Activated naive CD8-positive, alpha-beta T cell treated with anti-CD3 and anti-CD28 coated beads for 36 hours (primary cell): ENCODE results near the gene CACNB3. TPM values are rescaled to one million over a fixed set of nuclear protein-coding genes. Genes with fewer than 3 reads are reported as not detected.

Experiments
- DNase-seq: peaks from one replicate; pipeline ENCODE4 v3.0.0; 2021
- H3K27ac Mint-ChIP-seq: one replicate; pipeline ENCODE4 v1.8.0; 2022; ENCODE audit warnings: mild to moderate bottlenecking, moderate library complexity, mixed read lengths
- H3K27me3 Mint-ChIP-seq: one replicate; pipeline ENCODE4 v1.8.0; 2022; ENCODE audit warnings: mild to moderate bottlenecking, mixed read lengths
- H3K36me3 Mint-ChIP-seq: one replicate; pipeline ENCODE4 v1.8.0; 2021; ENCODE audit warnings: mild to moderate bottlenecking, mixed read lengths
- H3K4me1 Mint-ChIP-seq: one replicate; pipeline ENCODE4 v1.8.0; 2021; ENCODE audit warnings: mixed read lengths
- H3K4me3 Mint-ChIP-seq: one replicate; pipeline ENCODE4 v1.8.0; 2022; ENCODE audit warnings: mild to moderate bottlenecking, moderate library complexity, mixed read lengths
- H3K9me3 Mint-ChIP-seq: one replicate; pipeline ENCODE4 v1.8.0; 2022; ENCODE audit warnings: mixed read lengths
- total RNA-seq, 2 experiments: library from RNA; stranded (reverse); gene quantifications; one replicate each; pipeline ENCODE4 v1.2.3, GENCODE V29; 2021

Gene CACNB3
- 1 to 10 TPM; 4.4 to 4.6 TPM for total RNA-seq

DNA sequence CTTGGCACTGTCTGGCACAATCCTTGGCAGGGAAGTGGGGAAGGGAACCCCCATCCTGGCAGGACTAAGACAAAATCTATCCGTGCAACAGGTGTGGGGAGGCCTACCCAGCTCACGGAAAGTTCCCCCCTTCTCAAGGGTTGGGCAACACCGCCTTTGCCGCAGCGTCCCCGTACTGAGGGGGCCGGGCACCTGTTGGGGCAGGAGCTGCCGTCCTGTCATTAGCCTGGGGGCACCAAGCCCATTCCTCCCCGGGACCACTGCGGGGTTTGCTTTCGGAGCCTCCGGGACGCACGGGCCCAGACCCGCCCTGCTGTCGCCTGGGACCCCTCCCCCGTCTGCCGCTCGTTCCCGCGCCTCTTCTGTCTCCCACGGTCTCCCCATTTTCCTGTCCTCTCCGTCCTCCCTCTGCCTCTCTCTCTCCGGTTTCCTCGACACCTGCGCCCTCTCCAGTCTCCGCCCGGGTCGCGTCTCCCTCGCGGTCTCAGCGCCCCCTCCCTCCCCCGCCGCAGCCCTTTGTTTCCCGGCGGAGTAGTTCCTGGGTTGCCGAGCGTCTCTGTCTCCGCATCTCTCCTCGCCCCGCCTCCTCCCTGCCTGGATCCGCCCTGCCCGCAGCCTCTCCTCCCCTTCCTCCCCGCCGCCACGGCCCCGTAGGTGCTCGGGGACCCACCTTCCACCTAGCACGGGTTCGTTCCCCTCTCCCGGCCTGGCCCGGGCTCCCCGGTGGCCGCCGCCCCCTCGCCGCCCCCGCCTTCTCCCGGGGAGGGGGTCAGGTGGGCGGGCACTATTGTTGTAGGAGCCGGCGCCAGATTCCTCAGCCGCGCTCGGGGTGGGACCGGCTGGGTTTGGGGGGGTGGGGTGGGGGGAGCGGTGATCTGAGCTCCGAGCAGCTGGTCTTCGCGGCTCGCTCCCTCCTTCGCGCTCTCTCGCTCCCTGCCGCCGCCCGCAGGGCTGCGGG is at the start of gene CACNB3:
Gene CACNB3 (plus strand): TSS at position 624 of the 958 bp plus-strand sequence. CDS start 434 bp downstream, outside the sequence.
- Mint-ChIP-seq H3K36me3 (no peaks in the 10 kb centered on the region), H3K27ac (no peak within 1 kb of the TSS), H3K4me1 (peaks cover 26% of the 10 kb centered on the region), H3K9me3 (no peaks in the 10 kb centered on the region), H3K4me3 (peak within 1 kb of the TSS; percentile 83), H3K27me3 (peaks cover 26% of the 10 kb centered on the region)
- peak; percentile 79 for DNase-seq

DNA sequence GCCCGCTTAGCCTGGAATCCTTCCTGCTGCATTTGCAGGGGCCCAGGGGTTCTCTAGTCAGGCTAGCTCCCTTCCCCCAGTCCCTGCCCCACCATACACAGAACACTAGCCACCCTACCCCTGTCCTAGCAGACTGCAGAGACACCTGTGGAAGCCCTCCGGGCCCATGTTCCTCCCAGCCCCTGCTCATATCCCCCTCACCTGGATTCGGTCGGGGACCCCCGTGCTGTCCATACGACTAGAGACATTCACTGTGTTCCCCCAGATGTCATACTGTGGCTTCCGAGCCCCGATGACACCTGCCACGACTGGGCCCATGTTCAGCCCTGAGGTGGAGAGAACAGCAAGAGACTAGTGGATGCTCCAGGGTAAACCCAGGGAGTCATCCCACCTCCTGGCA is 49.6 kb upstream of the CACNB3 start:
- no peak for DNase-seq
- Mint-ChIP-seq H3K27me3 (peaks cover 9% of the 10 kb centered on the region), H3K4me1 (peaks cover 12% of the 10 kb centered on the region), H3K9me3 (no peaks in the 10 kb centered on the region), H3K36me3 (no peaks in the 10 kb centered on the region), H3K4me3 (no peak overlapping the region), H3K27ac (no peak overlapping the region)

DNA sequence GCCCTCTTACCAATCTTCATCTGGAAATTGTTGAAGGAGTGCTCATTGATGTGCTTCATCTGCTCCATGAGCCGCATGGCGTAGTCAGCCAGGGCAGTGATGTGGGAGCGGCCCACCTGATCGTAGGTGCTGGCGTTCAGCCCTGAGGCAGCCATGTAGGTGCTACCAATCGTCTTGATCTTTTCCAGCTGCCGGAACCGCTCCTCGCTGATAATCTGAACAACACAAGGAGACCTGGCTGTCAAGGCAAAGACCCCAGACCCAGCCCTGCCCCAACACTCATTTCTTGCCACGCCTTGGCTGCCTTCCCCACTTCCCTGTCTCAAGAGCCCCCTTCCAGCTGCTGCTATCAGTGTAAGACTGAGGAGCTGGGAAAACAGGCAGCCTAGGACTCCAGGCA is 47.5 kb upstream of the CACNB3 start:
- H3K4me1 Mint-ChIP-seq, result peaks cover 7% of the 10 kb centered on the region
- H3K27me3 Mint-ChIP-seq, result no peaks in the 10 kb centered on the region

DNA sequence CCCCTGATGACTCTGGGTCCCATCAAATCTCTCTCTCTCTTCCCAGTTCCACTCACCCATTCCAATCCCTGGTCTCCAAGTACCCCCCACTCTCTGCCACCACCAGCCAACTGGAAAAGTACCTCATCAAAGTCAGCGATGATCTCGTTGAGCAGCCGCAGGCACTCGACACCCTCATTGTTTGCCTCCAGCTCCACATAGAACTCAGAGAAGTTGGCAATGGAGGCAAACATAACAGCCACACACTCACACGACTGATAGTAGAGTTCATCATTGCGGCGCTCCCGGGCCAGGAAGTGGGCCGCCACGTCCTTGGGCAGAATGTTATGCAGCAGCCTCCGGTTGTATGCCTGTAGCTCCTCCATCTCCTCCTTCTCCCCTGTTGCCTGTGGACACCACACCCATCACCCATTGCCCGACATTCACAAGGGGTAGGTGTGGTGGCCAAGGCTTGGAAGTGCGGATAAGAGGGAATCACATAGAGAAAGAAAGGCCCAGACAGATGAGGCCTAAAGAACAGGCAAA is 46.6 kb upstream of the CACNB3 start:
- no peak for DNase-seq
- Mint-ChIP-seq H3K9me3 (no peaks in the 10 kb centered on the region), H3K4me3 (no peak overlapping the region), H3K27me3 (no peaks in the 10 kb centered on the region), H3K27ac (no peak overlapping the region), H3K36me3 (no peaks in the 10 kb centered on the region), H3K4me1 (no peaks in the 10 kb centered on the region)

More for the DNA sequence above, 47.5 kb upstream of the CACNB3 start:
- H3K9me3 Mint-ChIP-seq, result no peaks in the 10 kb centered on the region
- H3K27ac Mint-ChIP-seq, result no peak overlapping the region
- DNase-seq, result no peak
- H3K4me3 Mint-ChIP-seq, result no peak overlapping the region
- H3K36me3 Mint-ChIP-seq, result no peaks in the 10 kb centered on the region

DNA sequence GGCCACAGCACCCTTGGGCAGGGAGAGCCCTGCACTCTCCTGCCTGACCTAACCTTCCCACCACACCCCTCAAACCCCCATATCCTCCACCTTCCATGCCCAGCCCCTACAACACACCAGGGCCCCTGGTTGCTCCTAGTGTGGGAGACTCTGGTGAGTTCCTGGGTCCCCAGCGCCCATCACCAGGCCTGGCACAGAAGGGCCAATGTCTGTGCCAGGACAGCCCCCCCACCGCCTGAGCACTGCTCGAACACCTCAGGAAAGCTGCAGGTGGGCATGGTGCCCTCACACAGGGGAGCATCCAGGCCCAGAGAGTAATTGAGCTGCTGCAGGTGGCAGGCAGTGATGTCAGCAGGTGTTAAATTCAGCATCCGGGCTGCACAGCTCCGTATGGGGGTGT is 44.6 kb upstream of the CACNB3 start:
- Mint-ChIP-seq H3K9me3 (no peaks in the 10 kb centered on the region), H3K4me3 (no peak overlapping the region), H3K27ac (no peak overlapping the region), H3K27me3 (no peaks in the 10 kb centered on the region), H3K36me3 (no peaks in the 10 kb centered on the region), H3K4me1 (no peaks in the 10 kb centered on the region)
- DNase-seq, result no peak

DNA sequence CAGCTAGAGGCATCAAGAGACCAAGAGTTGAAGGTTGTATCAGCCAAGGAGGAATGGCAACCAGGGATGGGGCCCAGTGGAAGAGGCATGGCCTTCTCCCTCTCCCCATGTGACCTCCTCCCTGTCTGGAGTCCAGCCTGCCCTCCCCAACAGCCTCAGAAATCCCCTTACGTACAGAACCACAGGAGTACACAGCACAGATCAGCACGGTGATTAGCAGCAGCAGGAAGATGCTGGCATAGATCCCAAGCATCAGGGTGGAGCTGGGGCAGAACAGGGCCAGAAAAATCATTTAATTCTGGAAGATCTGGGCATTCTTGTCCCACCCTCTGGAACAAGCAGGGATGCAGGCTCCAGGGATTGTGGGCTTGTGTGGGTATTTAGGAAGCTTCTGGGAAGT is 43.8 kb upstream of the CACNB3 start:
- no peaks in the 10 kb centered on the region for H3K9me3 Mint-ChIP-seq
- no peaks in the 10 kb centered on the region for H3K4me1 Mint-ChIP-seq
- H3K4me3 Mint-ChIP-seq, result no peak overlapping the region
- H3K27ac Mint-ChIP-seq, result no peak overlapping the region
- no peaks in the 10 kb centered on the region for H3K27me3 Mint-ChIP-seq
- no peak for DNase-seq
- no peaks in the 10 kb centered on the region for H3K36me3 Mint-ChIP-seq

DNA sequence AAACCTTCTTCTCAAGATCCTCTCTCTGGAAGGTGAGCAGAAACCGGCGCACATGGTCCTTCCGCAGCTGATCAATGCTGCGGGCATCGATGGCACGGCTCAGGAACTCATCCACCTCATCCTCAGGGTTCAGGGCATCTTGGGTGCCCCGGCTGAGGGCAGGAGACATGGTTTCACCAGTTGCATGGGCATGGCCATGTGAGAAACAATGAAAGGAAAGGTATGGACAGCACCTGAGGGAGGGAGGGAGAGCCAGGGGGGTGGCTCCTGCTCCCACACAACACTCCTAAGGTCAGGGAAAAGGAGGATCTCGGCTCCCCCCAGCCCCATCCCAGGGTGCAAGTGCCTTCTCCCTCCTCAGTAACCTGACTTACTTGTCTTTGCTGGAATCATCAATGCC is 43.0 kb upstream of the CACNB3 start:
- Mint-ChIP-seq H3K27me3 (no peaks in the 10 kb centered on the region), H3K27ac (no peak overlapping the region), H3K9me3 (no peaks in the 10 kb centered on the region), H3K36me3 (no peaks in the 10 kb centered on the region), H3K4me3 (no peak overlapping the region), H3K4me1 (no peaks in the 10 kb centered on the region)
- no peak for DNase-seq

DNA sequence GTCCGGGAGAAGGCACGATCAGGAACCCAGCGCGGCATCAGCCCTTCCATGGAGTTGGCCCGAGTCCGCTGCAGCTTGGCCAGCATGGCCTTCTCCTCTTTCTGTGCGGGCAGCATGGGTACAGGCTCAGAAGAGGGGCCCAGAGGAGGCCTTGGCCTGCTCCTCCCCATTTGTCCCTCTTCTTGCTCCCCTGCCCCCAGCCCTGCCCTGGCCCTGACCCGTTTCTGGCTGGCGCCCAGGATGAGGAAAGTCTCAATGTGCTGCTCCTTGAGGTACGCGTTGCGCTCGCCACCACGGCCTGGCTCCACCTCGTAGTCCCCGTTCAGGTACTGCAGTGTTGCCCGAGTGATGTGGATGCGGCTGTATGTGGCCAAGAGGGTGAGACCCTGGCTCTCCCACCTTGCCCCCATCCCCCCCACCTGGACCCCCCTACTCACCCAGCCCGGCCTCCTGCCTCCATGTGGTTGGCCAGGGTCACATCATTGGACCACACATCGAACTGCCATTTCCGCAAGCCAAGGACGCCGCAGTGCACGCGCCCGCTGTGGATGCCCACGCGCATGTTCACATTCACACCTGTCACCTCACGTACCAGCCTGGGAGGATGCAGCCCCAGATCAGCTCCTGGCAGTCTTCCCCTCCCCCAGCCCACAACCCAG is 42.2 kb upstream of the CACNB3 start:
- Mint-ChIP-seq H3K27me3 (no peaks in the 10 kb centered on the region), H3K27ac (no peak overlapping the region), H3K9me3 (no peaks in the 10 kb centered on the region), H3K36me3 (no peaks in the 10 kb centered on the region), H3K4me1 (no peaks in the 10 kb centered on the region), H3K4me3 (no peak overlapping the region)
- no peak for DNase-seq

DNA sequence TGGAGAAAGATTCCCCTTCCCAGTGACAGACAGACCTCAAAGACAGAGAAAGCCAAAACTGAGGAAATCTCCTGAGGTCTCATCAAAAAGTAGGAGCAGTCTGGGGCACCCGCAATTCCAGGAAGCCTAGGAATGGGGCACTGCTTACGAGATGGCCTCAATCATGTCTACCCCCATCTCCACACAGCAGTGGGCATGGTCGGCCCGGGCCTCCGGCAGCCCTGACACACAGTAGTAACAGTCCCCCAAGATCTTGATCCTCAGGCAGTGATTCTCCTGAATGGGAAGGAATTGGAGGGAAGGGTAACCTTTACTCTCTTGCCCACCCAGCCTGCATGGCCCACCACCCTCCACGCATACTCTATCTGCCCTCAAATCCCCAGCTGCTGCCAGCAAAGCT is 41.3 kb upstream of the CACNB3 start:
- no peaks in the 10 kb centered on the region for H3K4me1 Mint-ChIP-seq
- H3K4me3 Mint-ChIP-seq, result no peak overlapping the region
- H3K36me3 Mint-ChIP-seq, result no peaks in the 10 kb centered on the region
- H3K27ac Mint-ChIP-seq, result no peak overlapping the region
- no peaks in the 10 kb centered on the region for H3K27me3 Mint-ChIP-seq
- H3K9me3 Mint-ChIP-seq, result no peaks in the 10 kb centered on the region
- no peak for DNase-seq

DNA sequence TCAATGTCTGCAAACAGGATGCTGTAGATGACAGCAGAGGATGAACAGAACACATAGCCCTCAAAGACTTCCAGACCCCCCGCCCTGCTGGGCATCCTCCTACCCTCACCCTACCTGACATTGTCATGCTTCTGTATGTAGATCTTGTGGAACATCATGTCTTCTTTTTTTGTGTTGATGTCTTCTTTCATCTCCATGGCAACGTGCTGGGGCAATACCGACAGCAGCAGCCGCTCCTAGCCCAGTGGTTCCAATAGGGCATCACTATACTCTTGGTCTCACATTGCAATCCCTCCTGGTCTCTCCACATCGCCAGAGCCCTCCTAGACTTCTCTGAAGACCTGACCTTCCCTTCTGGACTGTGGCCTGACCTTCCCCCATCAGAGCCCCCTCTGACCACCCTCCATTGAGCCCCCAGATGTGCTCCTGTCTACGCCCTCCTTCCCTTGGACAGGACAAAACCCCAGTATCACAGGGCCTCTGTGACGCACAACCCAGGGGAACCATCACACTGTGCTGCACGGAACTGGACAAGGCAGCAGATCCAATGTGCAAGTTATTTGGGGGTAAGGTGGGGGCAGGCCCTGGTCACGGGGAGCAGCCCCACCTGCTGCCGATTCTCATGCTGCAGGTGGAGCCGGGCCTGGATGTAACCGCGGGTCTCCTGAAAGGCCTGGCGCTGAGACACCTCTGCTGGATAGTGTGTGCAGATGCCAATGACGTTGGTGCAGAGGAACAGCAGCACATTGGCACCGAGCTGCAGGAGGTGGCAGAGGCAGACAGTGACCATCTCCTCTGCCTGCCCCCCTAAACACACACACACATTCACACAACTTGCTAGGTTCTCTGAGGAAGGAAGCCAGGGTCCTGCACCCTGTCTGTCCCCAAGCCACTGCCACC is 40.5 kb upstream of the CACNB3 start:
- no peaks in the 10 kb centered on the region for H3K4me1 Mint-ChIP-seq
- H3K27ac Mint-ChIP-seq, result no peak overlapping the region
- H3K36me3 Mint-ChIP-seq, result no peaks in the 10 kb centered on the region
- H3K4me3 Mint-ChIP-seq, result no peak overlapping the region
- DNase-seq, result no peak
- H3K27me3 Mint-ChIP-seq, result no peaks in the 10 kb centered on the region
- no peaks in the 10 kb centered on the region for H3K9me3 Mint-ChIP-seq

DNA sequence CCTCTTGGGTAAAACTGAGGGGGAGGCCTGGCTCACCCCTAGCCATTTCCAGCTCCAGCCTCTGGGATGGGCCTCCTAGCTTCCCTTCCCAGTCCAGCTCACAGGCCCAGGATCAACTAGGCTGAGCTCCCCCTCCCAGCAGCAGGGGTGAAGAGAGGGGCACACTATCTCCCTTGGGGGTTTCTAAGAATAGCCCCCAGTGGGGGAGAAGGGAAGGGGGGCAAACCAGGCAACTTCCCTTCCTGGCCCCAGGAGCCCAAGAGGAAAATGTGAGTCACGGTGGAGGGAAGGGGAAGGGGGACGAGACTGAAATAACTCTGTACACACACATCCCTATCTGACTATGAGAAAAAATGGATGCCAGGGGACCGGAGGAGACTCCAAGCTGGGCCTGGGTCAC is 38.4 kb upstream of the CACNB3 start:
- no peaks in the 10 kb centered on the region for H3K9me3 Mint-ChIP-seq
- no peaks in the 10 kb centered on the region for H3K36me3 Mint-ChIP-seq
- no peaks in the 10 kb centered on the region for H3K4me1 Mint-ChIP-seq
- no peak overlapping the region for H3K27ac Mint-ChIP-seq
- DNase-seq, result no peak
- H3K4me3 Mint-ChIP-seq, result no peak overlapping the region
- H3K27me3 Mint-ChIP-seq, result peaks cover 5% of the 10 kb centered on the region

DNA sequence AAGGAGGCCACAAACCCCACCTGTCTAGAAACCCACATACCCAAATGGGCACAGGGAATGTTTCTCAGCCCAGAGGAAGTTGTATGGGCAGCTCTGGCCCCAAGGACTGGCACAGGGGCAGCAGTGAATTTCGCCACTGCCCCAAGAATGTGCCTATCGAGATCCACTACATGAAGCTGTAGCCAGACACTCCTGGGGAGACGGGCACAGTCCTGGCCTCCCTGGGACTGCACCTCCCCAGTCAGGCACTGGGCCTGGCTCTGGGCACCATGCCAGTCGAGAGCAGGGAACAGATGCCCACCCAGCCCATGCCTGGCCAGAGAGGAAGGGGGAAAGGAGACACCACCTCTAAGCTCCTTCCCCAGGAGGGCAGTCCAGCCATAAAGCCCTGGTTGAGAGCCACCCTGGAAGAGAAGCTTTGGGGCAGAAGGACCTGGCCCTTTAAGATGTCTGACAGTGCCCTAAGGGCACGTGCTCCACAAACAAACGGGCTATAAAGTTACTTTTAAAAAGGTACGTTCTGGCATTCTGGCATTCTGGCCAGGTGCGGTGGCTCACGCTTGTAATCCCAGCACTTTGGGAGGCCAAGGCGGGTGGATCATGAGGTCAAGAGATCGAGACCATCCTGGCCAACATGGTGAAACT is 37.8 kb upstream of the CACNB3 start:
- Mint-ChIP-seq H3K27me3 (peaks cover 10% of the 10 kb centered on the region), H3K27ac (no peak overlapping the region), H3K36me3 (no peaks in the 10 kb centered on the region), H3K9me3 (no peaks in the 10 kb centered on the region), H3K4me1 (no peaks in the 10 kb centered on the region), H3K4me3 (no peak overlapping the region)
- DNase-seq, result no peak

DNA sequence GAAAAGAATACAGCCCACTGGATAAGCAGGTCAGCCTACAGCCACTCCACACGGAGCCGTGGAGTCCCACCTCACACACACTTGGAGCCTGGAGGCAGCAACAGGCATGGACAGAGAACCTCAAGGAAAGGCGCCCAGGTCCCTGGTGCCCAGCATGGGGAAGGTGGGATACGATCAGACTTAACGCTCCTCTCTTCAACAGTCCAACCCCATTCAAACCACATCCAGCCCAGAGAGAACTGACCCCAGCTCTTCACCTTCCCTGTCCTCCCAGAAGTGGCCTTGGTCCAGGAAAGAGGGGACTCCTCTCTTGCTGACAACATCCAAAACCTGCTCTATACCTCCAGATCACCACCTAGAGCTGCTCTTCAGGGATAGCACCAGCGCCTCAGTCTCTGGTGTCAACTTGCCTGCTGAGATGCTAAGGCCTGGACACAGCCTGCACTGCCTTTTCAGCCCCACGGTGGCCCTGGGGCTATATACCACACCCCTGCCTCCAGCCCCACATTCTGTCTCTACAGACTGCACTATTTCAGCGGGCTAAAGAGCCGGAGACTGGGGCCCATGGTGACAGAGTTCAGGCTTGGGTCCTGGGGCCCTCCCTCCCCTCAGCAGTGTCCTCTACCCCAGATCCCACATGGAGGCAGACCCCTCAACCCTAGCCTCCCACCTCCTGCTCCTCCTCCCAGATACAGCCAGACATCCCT is 36.4 kb upstream of the CACNB3 start:
- no peaks in the 10 kb centered on the region for H3K4me1 Mint-ChIP-seq
- H3K27ac Mint-ChIP-seq, result no peak overlapping the region
- H3K36me3 Mint-ChIP-seq, result no peaks in the 10 kb centered on the region
- peaks cover 20% of the 10 kb centered on the region for H3K27me3 Mint-ChIP-seq
- H3K9me3 Mint-ChIP-seq, result no peaks in the 10 kb centered on the region
- no peak overlapping the region for H3K4me3 Mint-ChIP-seq
- DNase-seq, result no peak
